Breast epithelium (tissue), 3 donors: ENCODE results near the gene LRRC8C.

Source experiments
- CTCF ChIP-seq, 3 donors: fragments of 450-650 bp; IDR thresholded peaks; one replicate each; pipeline ENCODE4 v1.5.1; 2016 to 2017; ENCODE audit warnings: antibody characterized with exemption in 3 of 3, mild to moderate bottlenecking in 3 of 3, moderate library complexity in 3 of 3
- POLR2A ChIP-seq: fragments of 450-650 bp; IDR thresholded peaks from one replicate; pipeline ENCODE4 v1.6.1; 2016; ENCODE audit warnings: antibody characterized with exemption, mild to moderate bottlenecking, moderate library complexity

- no peak for TF ChIP-seq CTCF (IDR thresholded peaks at IDR 0.05)
- no peak for TF ChIP-seq POLR2A
These were observed 13.3 kb downstream of the LRRC8C start for GRCh38 chr1:89646259-89646658.
